ENCODE data around the gene NEURL1B.

NEURL1B gene, protein sequence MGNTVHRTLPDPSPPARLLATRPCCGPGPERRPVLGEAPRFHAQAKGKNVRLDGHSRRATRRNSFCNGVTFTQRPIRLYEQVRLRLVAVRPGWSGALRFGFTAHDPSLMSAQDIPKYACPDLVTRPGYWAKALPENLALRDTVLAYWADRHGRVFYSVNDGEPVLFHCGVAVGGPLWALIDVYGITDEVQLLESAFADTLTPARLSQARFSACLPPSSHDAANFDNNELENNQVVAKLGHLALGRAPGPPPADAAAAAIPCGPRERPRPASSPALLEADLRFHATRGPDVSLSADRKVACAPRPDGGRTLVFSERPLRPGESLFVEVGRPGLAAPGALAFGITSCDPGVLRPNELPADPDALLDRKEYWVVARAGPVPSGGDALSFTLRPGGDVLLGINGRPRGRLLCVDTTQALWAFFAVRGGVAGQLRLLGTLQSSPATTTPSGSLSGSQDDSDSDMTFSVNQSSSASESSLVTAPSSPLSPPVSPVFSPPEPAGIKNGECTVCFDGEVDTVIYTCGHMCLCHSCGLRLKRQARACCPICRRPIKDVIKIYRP

DNA sequence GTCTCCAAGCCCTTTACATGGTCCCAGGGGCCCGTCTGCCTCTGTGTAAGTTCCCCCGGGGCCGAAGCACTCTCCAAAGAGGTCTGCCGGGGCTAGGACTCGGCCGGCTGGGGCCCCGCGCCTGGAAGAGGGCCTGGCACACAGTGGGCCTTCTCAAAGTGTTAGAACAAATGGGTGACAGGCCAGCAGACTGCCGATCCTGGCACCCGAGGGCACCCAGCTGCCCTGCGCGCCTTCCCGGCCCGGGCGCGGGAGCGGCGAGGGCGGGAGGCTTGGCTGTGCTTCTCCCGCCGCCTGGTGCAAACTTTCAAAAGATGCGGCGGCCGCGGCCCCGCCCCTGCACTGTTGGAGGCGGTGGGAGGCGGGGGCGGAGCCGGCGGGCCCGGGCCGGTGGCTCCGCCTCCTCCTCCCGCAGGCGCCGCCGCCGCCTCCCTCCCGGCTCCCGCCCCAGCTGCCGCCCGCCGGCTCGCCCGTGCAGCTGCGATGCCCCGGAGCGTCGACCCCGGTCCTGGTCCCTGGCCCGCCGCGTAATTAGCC is at the start of gene NEURL1B:
Gene NEURL1B, plus strand, starts transcription at position 442 of the 537 bp plus-strand sequence. CDS start 144 bp downstream, outside the sequence.
- TF ChIP-seq, protein P1, sequence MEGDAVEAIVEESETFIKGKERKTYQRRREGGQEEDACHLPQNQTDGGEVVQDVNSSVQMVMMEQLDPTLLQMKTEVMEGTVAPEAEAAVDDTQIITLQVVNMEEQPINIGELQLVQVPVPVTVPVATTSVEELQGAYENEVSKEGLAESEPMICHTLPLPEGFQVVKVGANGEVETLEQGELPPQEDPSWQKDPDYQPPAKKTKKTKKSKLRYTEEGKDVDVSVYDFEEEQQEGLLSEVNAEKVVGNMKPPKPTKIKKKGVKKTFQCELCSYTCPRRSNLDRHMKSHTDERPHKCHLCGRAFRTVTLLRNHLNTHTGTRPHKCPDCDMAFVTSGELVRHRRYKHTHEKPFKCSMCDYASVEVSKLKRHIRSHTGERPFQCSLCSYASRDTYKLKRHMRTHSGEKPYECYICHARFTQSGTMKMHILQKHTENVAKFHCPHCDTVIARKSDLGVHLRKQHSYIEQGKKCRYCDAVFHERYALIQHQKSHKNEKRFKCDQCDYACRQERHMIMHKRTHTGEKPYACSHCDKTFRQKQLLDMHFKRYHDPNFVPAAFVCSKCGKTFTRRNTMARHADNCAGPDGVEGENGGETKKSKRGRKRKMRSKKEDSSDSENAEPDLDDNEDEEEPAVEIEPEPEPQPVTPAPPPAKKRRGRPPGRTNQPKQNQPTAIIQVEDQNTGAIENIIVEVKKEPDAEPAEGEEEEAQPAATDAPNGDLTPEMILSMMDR (conservative IDR thresholded peaks at IDR 0.05; ENCODE audit: low read depth, low read length): no peak
- H3K4me3 ChIP-seq (ENCODE audit: low read length): peak within 1 kb of the TSS; percentile 57
- DNase-seq (ENCODE audit: low read depth): no peak

GRCh38 chr5:172591636-172592035 is 49.4 kb upstream of the NEURL1B start:
- TF ChIP-seq, protein P1 (conservative IDR thresholded peaks at IDR 0.05; ENCODE audit: low read depth, low read length): no peak
- no peak for DNase-seq (ENCODE audit: low read depth)
- H3K4me3 ChIP-seq (ENCODE audit: low read length): no peak overlapping the region

DNA sequence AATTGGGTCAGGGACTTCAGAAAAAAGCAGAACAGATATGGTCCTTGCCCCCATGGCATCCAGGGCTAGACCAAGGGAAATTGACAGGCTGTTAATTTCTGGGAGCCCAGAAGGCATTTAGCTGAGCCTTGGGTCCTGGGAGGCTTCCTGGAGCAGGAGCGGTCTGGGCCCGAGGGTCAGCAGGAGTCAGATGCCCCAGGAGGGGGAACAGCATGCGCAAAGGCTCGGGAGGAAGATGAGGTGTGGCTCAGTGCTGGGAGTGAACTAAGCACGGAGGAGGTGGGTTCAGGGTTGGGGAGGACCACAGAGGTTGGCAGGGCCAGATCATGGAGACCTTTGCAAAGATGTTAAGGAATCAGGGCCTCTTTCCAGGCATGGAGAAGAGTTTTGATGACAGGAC is 48.2 kb upstream of the NEURL1B start:
- TF ChIP-seq, protein P1 (conservative IDR thresholded peaks at IDR 0.05; ENCODE audit: low read depth, low read length): no peak
- no peak for DNase-seq (ENCODE audit: low read depth)
- no peak overlapping the region for H3K4me3 ChIP-seq (ENCODE audit: low read length)

GRCh38 chr5:172593306-172593705 is 47.8 kb upstream of the NEURL1B start:
- TF ChIP-seq, protein P1 (conservative IDR thresholded peaks at IDR 0.05; ENCODE audit: low read depth, low read length): no peak
- DNase-seq (ENCODE audit: low read depth): no peak
- H3K4me3 ChIP-seq (ENCODE audit: low read length): no peak overlapping the region

GRCh38 chr5:172593721-172594235 is 47.3 kb upstream of the NEURL1B start:
- no peak overlapping the region for H3K4me3 ChIP-seq (ENCODE audit: low read length)
- no peak for DNase-seq (ENCODE audit: low read depth)
- TF ChIP-seq, protein P1 (conservative IDR thresholded peaks at IDR 0.05; ENCODE audit: low read depth, low read length): no peak

- DNase-seq (ENCODE audit: low read depth): no peak
- H3K4me3 ChIP-seq (ENCODE audit: low read length): no peak overlapping the region
- TF ChIP-seq, protein P1 (conservative IDR thresholded peaks at IDR 0.05; ENCODE audit: low read depth, low read length): no peak
Measured at GRCh38 chr5:172594431-172594830, 46.6 kb upstream of the NEURL1B start.
